ENCODE results near the gene MICAL2. TPM values are rescaled to one million over a fixed set of nuclear protein-coding genes. Genes with fewer than 3 reads are reported as not detected.

MICAL2 gene
- total and polyA plus RNA-seq, 10 of the 15 experiments (the other 5 are each of a cell fraction or from before 2014, with no cell fraction given), result 0.90 to 5.6 (median 2.4) TPM

GRCh38 chr11:12099132-12099873 is 11.1 kb upstream of the MICAL2 start (continued):
- no peak for TF ChIP-seq NRF1 (conservative IDR thresholded peaks at IDR 0.05; ENCODE audit: low read depth, low read length)
- TF ChIP-seq SRF (IDR thresholded peaks at IDR 0.05; ENCODE audit: low read depth in 2 of 2, low read length in 2 of 2), result no peak
- no peak for TF ChIP-seq EED (IDR thresholded peaks at IDR 0.05; ENCODE audit: low read depth)

- Histone ChIP-seq H3K4me1 (ENCODE audit: control insufficient read depth, insufficient read depth, low read length) (no peaks in the 10 kb centered on the region), H2AFZ (ENCODE audit: control insufficient read depth, low read depth, low read length) (no peak overlapping the region), H3K27me3 (replicated peaks in 1 of 2; ENCODE audit: control insufficient read depth in 2 of 2, insufficient read depth in 2 of 2, low read length in 1 of 2) (peaks cover 2 to 3% of the 10 kb centered on the region in 2 experiments; a peak in 2 of 4 replicates), H3K36me3 (ENCODE audit: control insufficient read depth in 2 of 2, insufficient read depth in 2 of 2, low read length in 1 of 2) (no peaks in the 10 kb centered on the region), H4K20me1 (ENCODE audit: control insufficient read depth, insufficient read depth) (no peaks in the 10 kb centered on the region), H3K4me2 (ENCODE audit: control insufficient read depth, insufficient read depth) (no peak overlapping the region), H3K4me3 (no peak overlapping the region), H3K79me2 (ENCODE audit: control insufficient read depth, insufficient read depth, low read length) (no peaks in the 10 kb centered on the region), H3K27ac (ENCODE audit: control insufficient read depth, insufficient read depth) (no peak overlapping the region), H3K9me3 (replicated peaks; ENCODE audit: control insufficient read depth, insufficient read depth, low read length) (no peaks in the 10 kb centered on the region), H3K9ac (ENCODE audit: control insufficient read depth, insufficient read depth, low read length) (no peak overlapping the region)
- whole genome bisulfite sequencing (ENCODE audit: insufficient coverage, insufficient replicate concordance, low lambda C conversion rate, missing lambda C conversion rate), result 51% methylated on average over 7 of the region's 8 CpGs
- BruUV-seq (replicated peaks), result no TSS peak
- TF ChIP-seq ZBTB33 (IDR thresholded peaks at IDR 0.05), result no peak
- no peak for TF ChIP-seq NBN (IDR thresholded peaks at IDR 0.05)
- TF ChIP-seq IKZF1 (conservative IDR thresholded peaks at IDR 0.05), result no peak
- no peak for TF ChIP-seq MAX (IDR thresholded peaks at IDR 0.05; ENCODE audit: low read depth, low read length)
- TF ChIP-seq RB1 (IDR thresholded peaks at IDR 0.05; ENCODE audit: borderline replicate concordance), result no peak
- no peak for FAIRE-seq
- CTCF ChIA-PET, result no interaction called here
- in situ Hi-C loops (cut with MboI), result no loop called here
- intact Hi-C loops (cut with micrococcal nuclease; ENCODE audit: unreplicated experiment), result no loop called here
- RAD21 ChIA-PET (ENCODE audit: unreplicated experiment), result no interaction called here
- DNase-seq (ENCODE audit: low read depth, low spot score), result no peak
- SMC1A ChIA-PET (ENCODE audit: uncharacterized antibody, unreplicated experiment), result no interaction called here
- no peak for ATAC-seq
- POLR2A ChIA-PET, result no interaction called here
These were observed 10.0 kb upstream of the MICAL2 start for GRCh38 chr11:12100429-12100828.
